ENCODE data around the gene BCAP31.
"Not testable (repeated sequence)": the region's sequence is repeated elsewhere in the genome, so short reads cannot be mapped to it uniquely, and the experiment has no call there.

The BCAP31 gene

GRCh38 chrX:153762626-153763173 lies 38.5 kb upstream of the BCAP31 start:
- no peak for ATAC-seq

DNA sequence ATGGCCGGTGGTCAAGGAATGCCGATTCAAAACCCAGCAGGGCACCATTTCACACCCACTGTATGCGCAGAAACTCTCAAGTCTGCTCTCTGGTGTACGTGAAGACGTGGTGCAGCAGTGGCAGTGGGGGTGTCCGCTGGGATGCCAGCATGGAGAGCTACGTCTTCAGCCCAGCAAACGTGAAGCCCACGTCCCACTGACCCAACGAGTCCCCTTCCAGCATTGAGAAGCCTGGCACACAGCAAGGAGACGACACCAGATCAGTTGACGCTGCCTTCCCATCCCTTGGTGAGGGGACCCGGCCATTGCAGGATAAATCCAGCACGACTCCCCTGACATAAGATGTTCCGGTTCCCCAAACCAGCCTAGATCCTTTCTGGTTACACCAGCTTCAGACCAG lies 37.7 kb upstream of the BCAP31 start:
- no peak for ATAC-seq

- ATAC-seq: no peak
Measured at GRCh38 chrX:153755136-153755535, 30.9 kb upstream of the BCAP31 start.

- no peak for ATAC-seq
Measured at GRCh38 chrX:153750127-153750774, 26.1 kb upstream of the BCAP31 start.

- not testable (repeated sequence) for ATAC-seq
Measured at GRCh38 chrX:153749017-153749416, 24.8 kb upstream of the BCAP31 start.

- not testable (repeated sequence) for ATAC-seq
Measured at GRCh38 chrX:153746991-153747390, 22.8 kb upstream of the BCAP31 start.

GRCh38 chrX:153746359-153746758 lies 22.2 kb upstream of the BCAP31 start:
- ATAC-seq: no peak

DNA sequence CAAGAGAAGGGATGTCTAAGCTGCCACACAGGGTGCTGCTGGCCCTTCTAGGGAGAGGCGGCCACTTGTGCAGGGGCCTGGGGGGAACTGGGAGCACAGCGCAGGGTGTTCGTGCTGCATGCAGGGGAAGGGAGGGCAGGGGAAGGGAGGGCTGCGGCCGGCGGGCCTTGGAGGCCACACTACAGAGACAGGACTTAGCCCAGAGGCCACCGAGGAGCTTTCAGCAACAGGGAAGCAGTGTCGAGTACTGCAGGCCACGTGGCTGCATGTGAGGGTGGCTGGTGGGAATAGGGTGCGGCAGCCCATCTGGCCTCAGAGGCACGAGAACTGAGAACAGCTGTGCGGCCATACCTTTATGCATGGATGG lies 20.9 kb upstream of the BCAP31 start:
- ATAC-seq: not testable (repeated sequence)

GRCh38 chrX:153744210-153745066 lies 20.3 kb upstream of the BCAP31 start:
- no peak for ATAC-seq

DNA sequence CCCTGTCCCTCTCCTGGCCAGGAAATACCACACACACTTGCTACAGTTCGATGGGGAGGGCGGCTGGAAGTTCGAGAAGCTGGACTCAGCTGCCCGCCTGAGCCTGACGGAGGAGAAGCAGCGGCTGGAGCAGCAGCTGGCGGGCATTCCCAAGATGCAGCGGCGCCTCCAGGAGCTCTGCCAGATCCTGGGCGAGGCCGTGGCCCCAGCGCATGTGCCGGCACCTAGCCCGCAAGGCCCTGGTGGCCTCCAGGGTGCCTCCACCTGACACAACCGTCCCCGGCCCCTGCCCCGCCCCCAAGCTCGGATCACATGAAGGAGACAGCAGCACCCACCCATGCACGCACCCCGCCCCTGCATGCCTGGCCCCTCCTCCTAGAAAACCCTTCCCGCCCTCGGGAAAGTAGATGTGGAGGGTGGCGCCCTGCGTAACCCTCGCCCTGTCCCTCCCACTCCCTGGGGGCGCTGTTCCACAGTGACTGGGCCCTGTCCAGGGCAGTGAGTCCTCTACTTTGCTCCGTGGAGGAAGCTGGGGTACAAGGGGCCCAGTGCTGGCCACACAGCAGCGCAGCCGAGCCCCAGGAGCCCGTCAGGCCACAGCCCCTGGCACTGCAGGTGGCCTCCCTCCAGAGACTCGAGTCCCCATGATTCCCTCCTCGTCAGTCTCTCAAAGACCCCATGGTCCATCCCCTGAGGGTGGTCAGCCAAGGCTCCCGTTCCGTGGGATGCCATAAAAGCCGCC lies 19.5 kb upstream of the BCAP31 start:
- ATAC-seq: not testable (repeated sequence)

DNA sequence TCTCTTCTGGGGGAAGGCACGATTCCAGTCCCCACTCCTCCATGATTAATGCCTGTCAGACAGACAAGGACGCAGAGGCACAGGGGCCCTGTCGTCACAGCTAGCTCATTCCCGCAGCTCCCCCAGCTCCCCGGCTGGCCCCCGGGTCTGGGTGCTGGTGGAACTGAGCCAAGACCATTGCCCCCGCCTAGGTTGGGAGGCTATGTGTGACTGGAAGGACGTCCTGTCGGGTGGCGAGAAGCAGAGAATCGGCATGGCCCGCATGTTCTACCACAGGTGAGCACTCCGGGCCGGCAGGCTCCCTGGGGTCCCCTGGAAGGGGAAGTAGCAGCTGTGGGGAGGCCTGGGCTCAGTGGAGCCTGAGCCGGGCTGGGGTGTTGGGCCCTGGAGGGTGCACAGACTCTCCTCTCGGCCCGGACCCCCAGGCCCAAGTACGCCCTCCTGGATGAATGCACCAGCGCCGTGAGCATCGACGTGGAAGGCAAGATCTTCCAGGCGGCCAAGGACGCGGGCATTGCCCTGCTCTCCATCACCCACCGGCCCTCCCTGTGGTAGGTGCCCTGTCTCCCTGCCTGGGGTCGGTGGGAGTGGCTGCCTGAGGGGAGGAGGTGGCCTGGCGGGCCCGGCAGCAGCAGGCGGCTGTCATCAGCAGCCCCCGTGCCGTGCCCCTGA lies 18.7 kb upstream of the BCAP31 start:
- ATAC-seq: not testable (repeated sequence)

GRCh38 chrX:153742111-153742510 lies 17.9 kb upstream of the BCAP31 start:
- not testable (repeated sequence) for ATAC-seq

GRCh38 chrX:153741446-153741845 lies 17.3 kb upstream of the BCAP31 start:
- no peak for ATAC-seq

DNA sequence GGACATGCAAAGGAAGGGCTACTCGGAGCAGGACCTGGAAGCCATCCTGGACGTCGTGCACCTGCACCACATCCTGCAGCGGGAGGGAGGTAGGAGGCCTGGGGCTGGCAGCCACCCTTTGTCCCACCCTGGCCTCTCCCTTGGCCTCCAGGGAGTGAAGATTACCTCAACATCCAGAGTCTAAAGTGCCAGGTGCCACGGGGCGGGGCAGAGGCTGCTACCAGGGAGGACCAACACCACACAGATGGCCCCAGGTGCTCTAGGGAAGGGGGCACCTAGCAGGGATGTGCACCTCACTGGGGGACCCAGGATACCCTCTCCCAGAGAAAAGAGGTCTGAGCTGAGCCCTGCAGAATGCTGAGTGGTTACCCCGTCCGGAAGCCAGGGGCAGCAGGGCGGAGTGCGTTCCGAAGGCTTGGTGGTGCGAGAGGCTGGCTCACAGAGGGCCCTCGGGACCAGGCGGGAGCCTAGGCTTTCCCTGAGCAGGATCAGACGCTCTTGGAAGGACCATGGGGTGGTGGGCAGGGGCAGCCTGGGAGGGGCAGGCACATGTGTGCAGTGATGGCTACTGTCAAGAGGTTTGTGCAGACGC lies 16.5 kb upstream of the BCAP31 start:
- ATAC-seq: no peak

- peak; percentile 41 to 45 for ATAC-seq
Measured at GRCh38 chrX:153739754-153740486, 15.7 kb upstream of the BCAP31 start.

GRCh38 chrX:153738056-153738605 lies 13.9 kb upstream of the BCAP31 start:
- no peak for ATAC-seq

- ATAC-seq: no peak
Measured at GRCh38 chrX:153736871-153737441, 12.8 kb upstream of the BCAP31 start.

DNA sequence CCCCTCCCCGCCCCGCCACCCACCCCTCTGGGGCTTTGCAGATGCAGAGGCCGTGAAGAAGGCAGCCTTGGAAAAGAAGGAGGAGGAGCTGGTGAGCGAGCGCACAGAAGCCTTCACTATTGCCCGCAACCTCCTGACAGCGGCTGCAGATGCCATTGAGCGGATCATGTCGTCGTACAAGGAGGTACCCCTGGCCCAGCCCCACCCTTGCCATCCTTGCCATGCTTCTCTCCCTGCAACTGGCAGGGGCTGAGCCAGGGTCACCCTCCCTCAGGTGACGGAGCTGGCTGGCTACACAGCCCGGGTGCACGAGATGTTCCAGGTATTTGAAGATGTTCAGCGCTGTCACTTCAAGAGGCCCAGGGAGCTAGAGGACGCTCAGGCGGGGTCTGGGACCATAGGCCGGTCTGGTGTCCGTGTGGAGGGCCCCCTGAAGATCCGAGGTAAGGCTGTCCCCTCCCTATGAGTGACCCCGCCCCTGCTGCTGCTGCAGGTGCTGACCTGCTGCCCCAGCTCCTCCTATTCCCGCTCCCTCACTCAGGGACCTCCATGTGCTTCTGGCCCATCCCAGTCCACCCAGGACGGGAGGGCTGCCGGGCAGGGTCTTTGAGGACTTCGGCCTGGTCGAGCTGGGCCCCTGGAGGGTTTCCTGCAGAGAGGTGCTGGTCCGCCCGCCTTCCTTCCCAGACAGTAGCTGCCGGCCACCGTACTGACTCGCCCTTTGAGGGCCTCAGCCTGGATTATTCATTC lies 12.1 kb upstream of the BCAP31 start:
- ATAC-seq: no peak

GRCh38 chrX:153735274-153735673 lies 11.1 kb upstream of the BCAP31 start:
- ATAC-seq: peak in 1 of 2 donors; percentile 56

DNA sequence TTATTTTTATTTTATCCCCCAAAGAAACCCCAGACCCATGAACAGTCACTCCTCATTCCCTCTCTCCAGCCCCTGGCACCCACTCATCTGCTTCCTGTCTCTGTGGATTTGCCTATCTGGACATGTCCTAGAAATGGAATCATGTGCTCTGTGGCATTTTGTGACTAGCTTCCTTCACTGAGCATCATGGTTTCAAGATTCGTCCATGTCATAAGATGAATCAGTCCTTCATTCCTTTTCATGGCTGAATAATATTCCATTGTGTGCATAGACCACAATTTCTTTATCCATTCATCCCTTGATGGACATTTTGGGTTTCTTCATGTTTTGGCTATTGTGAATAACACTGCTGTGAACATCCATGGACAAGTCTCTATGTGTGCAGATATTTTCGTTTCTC lies 10.7 kb upstream of the BCAP31 start:
- no peak for ATAC-seq

Data from activated CD4-positive, CD25-positive, alpha-beta regulatory T cell treated with anti-CD3 and anti-CD28 coated beads, Interleukin-2, amount 50 U/mL, for 24 hours (primary cell).